ENCODE data around the gene ZSCAN9.

- TF ChIP-seq MAX (IDR thresholded peaks at IDR 0.05) (no peak), YY1 (IDR thresholded peaks at IDR 0.05; ENCODE audit: low read depth, low read length) (no peak), SP1 (IDR thresholded peaks at IDR 0.05; ENCODE audit: low read depth, low read length) (no peak), CTCF (IDR thresholded peaks at IDR 0.05; ENCODE audit: control extremely low read depth in 1 of 3, insufficient read depth in 1 of 3, low read depth in 1 of 3, low read length in 3 of 3) (no peak), EZH2 (IDR thresholded peaks at IDR 0.05; ENCODE audit: low read depth, low read length, severe bottlenecking) (no peak), RXRA (IDR thresholded peaks at IDR 0.05; ENCODE audit: insufficient read depth, low read depth, low read length) (no peak), POLR2A (IDR thresholded peaks at IDR 0.05; ENCODE audit: control extremely low read depth in 1 of 2, low read depth in 2 of 2, low read length in 2 of 2) (no peak), BCL11A (IDR thresholded peaks at IDR 0.05; ENCODE audit: low read depth in 2 of 2, low read length in 2 of 2) (no peak), RAD21 (IDR thresholded peaks at IDR 0.05 in 1 of 2, conservative IDR thresholded peaks at IDR 0.05 in 1 of 2; ENCODE audit: low read depth in 2 of 2, low read length in 2 of 2) (no peak), SAP30 (IDR thresholded peaks at IDR 0.05; ENCODE audit: insufficient read depth, insufficient replicate concordance, low read length) (no peak), TAF1 (IDR thresholded peaks at IDR 0.05; ENCODE audit: low read depth, low read length) (no peak), JUND (IDR thresholded peaks at IDR 0.05; ENCODE audit: low read length) (no peak), EGR1 (IDR thresholded peaks at IDR 0.05; ENCODE audit: borderline replicate concordance, low read depth, low read length) (no peak)
Observed at GRCh38 chr6:28213213-28213523, 11.9 kb upstream of the ZSCAN9 start.

All from H1 (cell line).